OCI-LY1 (cell line): ENCODE data around the gene KCNH1.

Source experiments
- CTCF ChIP-seq: fragments of 200-600 bp; sonication (generic), shearing (Covaris generic); IDR thresholded peaks from 2 replicates; pipeline ENCODE4 v1.5.1; 2017; ENCODE audit warnings: mild to moderate bottlenecking, antibody characterized with exemption, low read length, moderate library complexity, mixed read lengths
- EZH2 ChIP-seq: fragments of 200-600 bp; sonication (generic), shearing (Covaris generic); IDR thresholded peaks from 2 replicates; pipeline ENCODE4 v1.8.0; 2017; ENCODE audit warnings: borderline replicate concordance, mixed run types, mild to moderate bottlenecking, antibody characterized with exemption, low read length, moderate library complexity, mixed read lengths

- no peak for TF ChIP-seq CTCF
- TF ChIP-seq EZH2, result no peak
Observed at GRCh38 chr1:210848474-210848873, 285.5 kb downstream of the KCNH1 start.
